ENCODE measurements around the gene RBM5.
A peak's percentile ranks its signal among the peaks of the same experiment; 100 is the strongest.

RBM5 gene

DNA sequence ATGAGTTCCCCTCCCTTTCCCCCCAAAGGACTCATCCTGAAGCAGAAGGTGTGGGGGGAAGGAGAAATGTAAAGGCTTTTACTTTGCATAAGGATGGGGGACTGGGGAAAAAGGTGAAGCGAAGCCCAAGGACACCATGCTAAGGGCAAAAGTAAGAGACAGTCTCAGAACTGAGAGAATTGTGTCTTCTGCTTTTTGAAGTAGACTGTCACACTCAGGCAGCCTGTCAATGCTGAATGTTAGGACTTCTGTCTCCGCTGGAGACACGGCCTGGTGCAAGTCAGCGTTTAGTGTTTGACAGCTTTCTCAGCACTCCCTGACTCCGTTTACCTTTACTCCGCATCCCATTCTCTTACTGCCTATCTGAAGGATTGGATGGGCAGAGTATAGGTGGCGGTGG, 13.8 kb downstream of the RBM5 start:
- no peak overlapping the region for H3K4me3 Mint-ChIP-seq
- H3K36me3 Mint-ChIP-seq, result peaks cover 30% of the 10 kb centered on the region
- H3K9me3 Mint-ChIP-seq, result no peaks in the 10 kb centered on the region
- H3K27ac Mint-ChIP-seq, result no peak overlapping the region
- H3K27me3 Mint-ChIP-seq, result no peaks in the 10 kb centered on the region
- DNase-seq (ENCODE audit: low spot score in 2 of 2) (no peak), ATAC-seq (ENCODE audit: low read depth) (no peak)
- no peaks in the 10 kb centered on the region for H3K4me1 Mint-ChIP-seq

DNA sequence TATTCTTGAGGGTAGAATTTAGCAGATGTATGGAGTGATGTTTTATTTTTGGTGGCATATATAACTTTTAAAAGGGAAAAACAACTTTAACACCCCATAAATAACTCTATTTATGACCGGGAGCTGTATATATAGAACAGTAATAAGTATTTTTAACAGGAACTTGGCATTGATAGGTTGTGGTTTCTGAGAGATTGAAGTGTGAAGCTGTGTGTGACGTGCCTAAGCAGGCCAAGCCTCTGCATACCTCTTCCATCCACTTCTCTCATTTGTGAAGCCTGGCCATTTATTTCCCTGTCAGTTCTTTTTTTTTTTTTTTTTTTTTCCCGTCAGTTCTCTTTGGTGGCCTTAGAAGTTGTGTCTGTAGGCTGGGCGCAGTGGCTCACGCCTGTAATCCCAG, 23.0 kb downstream of the RBM5 start:
- no peaks in the 10 kb centered on the region for H3K27me3 Mint-ChIP-seq
- H3K4me1 Mint-ChIP-seq, result no peaks in the 10 kb centered on the region
- no peak overlapping the region for H3K4me3 Mint-ChIP-seq
- ATAC-seq (ENCODE audit: low read depth) (no peak), DNase-seq (ENCODE audit: low spot score in 2 of 2) (no peak)
- peaks cover 45% of the 10 kb centered on the region for H3K36me3 Mint-ChIP-seq
- H3K9me3 Mint-ChIP-seq, result no peaks in the 10 kb centered on the region
- no peak overlapping the region for H3K27ac Mint-ChIP-seq

DNA sequence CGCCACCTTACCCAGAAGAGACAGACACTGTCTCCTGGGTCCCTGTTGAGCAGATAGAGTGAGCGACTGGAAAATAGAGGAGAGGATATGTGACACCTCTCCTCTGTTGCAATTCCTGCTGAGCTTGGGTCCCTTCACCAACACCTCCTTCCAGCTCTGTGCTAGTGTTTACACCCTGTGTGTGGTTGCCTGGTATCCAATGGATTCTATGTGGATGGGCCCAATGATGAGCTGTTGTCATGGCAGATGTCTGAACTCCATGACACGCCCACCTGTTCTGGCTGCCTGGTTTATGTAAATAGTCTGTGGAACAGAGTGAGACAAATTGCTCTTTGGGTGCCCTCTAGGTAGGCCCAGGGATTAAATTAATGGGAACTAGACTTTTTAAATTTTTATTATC, 23.7 kb downstream of the RBM5 start:
- peaks cover 40% of the 10 kb centered on the region for H3K36me3 Mint-ChIP-seq
- H3K4me3 Mint-ChIP-seq, result no peak overlapping the region
- H3K9me3 Mint-ChIP-seq, result no peaks in the 10 kb centered on the region
- no peak overlapping the region for H3K27ac Mint-ChIP-seq
- peak; percentile 37 for ATAC-seq (ENCODE audit: low read depth)
- no peaks in the 10 kb centered on the region for H3K27me3 Mint-ChIP-seq
- no peak for DNase-seq (ENCODE audit: low spot score in 2 of 2)
- no peaks in the 10 kb centered on the region for H3K4me1 Mint-ChIP-seq

DNA sequence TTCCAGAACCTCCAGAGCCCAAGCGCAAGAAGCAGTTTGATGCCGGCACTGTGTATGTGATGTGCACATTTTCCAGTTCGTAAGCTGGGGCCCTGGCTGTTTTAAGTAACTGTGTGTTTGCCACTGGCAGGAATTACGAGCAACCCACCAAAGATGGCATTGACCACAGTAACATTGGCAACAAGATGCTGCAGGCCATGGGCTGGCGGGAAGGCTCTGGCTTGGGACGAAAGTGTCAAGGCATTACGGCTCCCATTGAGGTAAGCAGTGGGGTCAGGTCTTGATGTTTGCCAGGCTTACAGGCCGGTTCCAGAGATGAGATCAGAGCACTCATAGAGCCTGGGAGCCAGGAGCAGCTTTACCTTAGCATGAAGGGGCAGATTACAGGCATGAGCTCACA, 28.4 kb downstream of the RBM5 start:
- DNase-seq (ENCODE audit: low spot score in 2 of 2), result no peak
- H3K4me1 Mint-ChIP-seq, result no peaks in the 10 kb centered on the region
- H3K27me3 Mint-ChIP-seq, result no peaks in the 10 kb centered on the region
- ATAC-seq (ENCODE audit: low read depth), result no peak
- peaks cover 37% of the 10 kb centered on the region for H3K36me3 Mint-ChIP-seq
- H3K9me3 Mint-ChIP-seq, result no peaks in the 10 kb centered on the region
- no peak overlapping the region for H3K4me3 Mint-ChIP-seq
- no peak overlapping the region for H3K27ac Mint-ChIP-seq

DNA sequence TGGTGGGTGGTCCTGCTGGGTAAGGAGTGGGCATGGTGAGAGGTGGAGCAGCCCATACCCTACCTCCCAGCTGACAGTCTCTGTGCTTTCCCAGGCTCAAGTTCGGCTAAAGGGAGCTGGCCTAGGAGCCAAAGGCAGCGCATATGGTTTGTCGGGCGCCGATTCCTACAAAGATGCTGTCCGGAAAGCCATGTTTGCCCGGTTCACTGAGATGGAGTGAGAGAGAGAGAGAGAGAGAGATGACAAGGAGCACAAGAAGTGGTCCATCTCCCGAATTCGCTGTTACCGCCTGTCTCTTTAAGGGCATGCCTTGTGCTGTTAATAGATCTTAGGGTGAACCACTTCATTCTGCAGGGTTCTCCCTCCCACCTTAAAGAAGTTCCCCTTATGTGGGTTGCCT, 29.5 kb downstream of the RBM5 start:
- ATAC-seq (ENCODE audit: low read depth), result no peak
- no peaks in the 10 kb centered on the region for H3K4me1 Mint-ChIP-seq
- H3K4me3 Mint-ChIP-seq, result no peak overlapping the region
- no peaks in the 10 kb centered on the region for H3K27me3 Mint-ChIP-seq
- peak overlapping the region; percentile 23 for H3K27ac Mint-ChIP-seq
- no peak for DNase-seq (ENCODE audit: low spot score in 2 of 2)
- no peaks in the 10 kb centered on the region for H3K9me3 Mint-ChIP-seq
- peaks cover 36% of the 10 kb centered on the region for H3K36me3 Mint-ChIP-seq

DNA sequence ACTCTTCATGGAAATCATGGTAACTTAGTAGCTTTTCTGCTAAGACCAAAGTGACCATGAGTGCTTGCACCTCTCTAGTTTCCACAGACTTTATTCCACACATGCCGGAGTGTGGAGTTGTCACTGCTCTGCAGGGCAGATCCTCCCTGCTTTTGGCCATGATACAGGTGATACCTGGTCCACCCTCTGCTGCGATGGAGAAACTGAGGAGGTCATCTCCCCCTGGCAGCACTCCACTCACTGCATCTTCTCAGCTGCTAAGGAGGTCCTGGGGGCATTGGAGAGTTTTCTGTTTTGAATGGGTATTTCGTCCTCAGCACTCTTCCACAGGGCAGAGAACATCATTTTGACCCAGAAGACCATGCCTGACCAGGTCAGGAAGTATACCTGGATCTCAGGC, 31.1 kb downstream of the RBM5 start:
- Mint-ChIP-seq H3K4me1 (no peaks in the 10 kb centered on the region), H3K4me3 (no peak overlapping the region), H3K27ac (no peak overlapping the region), H3K36me3 (peaks cover 26% of the 10 kb centered on the region), H3K27me3 (no peaks in the 10 kb centered on the region), H3K9me3 (no peaks in the 10 kb centered on the region)
- no peak for ATAC-seq (ENCODE audit: low read depth)
- DNase-seq (ENCODE audit: low spot score in 2 of 2), result no peak

DNA sequence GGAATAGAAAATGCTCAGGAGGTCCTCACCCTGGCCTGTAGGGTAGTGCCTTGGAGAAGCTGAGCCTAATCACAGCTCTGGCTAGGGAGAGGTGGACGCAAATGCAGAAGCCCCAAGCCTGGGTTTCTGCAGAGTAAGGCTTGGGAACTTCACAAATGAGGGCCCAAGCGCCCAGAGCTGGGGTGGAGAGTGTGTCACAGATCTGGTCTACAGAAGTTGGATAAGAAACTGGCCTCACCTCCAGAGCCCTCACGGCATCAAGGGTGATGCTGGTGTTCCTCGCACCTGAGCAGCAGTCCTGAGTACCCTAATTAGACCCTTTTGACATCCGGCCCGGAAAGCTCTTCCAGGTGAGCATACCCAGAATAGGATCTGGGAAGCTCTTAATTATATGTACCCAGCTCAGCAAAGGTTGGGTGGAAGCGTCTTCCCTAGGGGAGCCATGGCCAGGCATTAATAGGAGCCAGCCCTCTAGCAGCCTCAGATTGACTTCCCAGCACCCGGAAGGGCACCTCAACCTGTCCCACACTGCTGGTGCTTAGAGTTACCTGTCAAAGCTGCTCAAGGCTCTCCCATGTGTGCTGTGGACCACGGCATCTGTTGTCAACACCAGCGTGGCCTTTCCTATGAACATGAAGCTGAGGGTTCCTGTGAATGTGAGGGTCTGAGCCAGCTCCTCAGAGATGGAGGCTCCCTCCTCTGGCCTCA, 31.8 kb downstream of the RBM5 start:
- H3K27ac Mint-ChIP-seq, result no peak overlapping the region
- ATAC-seq (ENCODE audit: low read depth) (no peak), DNase-seq (ENCODE audit: low spot score in 2 of 2) (no peak)
- peaks cover 22% of the 10 kb centered on the region for H3K36me3 Mint-ChIP-seq
- H3K4me1 Mint-ChIP-seq, result no peaks in the 10 kb centered on the region
- H3K9me3 Mint-ChIP-seq, result no peaks in the 10 kb centered on the region
- no peaks in the 10 kb centered on the region for H3K27me3 Mint-ChIP-seq
- no peak overlapping the region for H3K4me3 Mint-ChIP-seq

DNA sequence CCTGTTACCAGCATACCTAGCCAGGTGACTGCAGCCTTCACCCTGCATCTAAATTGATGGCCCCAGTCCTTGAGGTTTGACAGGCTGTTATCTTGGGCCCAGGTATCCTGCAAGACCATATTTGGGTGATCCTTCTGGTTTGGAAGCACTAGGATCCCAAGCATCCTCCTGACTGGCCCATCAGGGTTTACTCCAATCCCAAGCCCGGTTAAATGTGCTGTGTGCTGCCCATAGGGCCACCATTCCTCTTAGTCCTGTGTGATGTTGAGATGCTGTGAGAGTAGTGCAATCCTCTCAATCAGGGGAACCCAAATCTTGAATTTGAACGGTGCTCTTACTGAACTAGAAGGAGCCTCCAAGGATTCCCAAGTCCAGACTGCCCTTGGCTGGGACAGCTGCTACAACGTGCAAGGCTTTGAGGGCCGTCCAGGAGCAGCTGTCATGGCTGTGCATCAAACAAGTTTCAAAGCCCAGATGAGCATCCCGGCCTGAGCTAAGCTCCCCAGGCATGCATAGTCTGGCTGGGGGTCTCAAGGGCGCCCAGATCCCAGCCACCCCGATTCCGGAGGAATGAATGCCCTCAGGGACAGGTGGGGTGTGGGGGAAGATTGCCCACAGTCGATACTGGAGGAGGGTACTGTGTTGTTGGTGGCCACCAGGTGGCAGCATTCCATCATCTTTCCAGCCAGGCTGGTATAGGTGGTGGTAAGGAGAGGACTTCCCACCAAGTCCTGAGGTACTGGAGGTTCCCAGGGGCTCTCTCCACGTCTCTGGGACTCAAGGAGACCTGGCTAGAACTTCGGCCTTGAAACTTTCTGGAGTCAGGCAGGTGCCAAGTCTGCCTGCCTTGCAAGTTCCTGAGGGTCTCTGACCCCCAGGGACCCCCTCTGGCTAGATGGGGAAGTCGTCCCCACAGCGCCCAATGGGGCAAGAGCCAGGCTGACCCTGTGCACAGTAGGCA, 32.6 kb downstream of the RBM5 start:
- ATAC-seq (ENCODE audit: low read depth) (peak; percentile 96), DNase-seq (ENCODE audit: low spot score in 2 of 2) (peak; percentile 62 to 73)
- H3K36me3 Mint-ChIP-seq, result peaks cover 16% of the 10 kb centered on the region
- H3K4me3 Mint-ChIP-seq, result no peak overlapping the region
- H3K4me1 Mint-ChIP-seq, result no peaks in the 10 kb centered on the region
- H3K27ac Mint-ChIP-seq, result no peak overlapping the region
- H3K9me3 Mint-ChIP-seq, result no peaks in the 10 kb centered on the region
- H3K27me3 Mint-ChIP-seq, result no peaks in the 10 kb centered on the region

DNA sequence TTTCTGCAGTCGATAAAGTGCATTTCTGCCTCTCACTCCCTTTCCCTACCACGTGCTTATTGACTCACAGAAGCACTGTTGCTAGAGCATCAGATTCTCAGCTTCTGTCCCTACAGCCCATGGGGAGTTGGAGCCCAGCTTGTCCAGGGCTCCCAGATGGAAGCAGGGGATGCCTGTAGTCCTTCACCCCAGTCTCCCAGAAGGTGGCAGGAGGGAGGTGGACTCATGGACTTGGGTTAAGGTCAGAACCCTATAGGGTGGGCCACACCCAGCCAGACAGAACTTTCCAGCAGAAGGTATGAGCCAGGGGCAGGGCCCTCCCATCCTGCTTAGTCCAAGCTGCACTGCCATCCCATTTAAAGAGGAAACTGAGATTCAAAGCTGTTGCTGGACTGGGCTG, 33.4 kb downstream of the RBM5 start:
- DNase-seq (ENCODE audit: low spot score in 2 of 2), result no peak
- no peak for ATAC-seq (ENCODE audit: low read depth)

DNA sequence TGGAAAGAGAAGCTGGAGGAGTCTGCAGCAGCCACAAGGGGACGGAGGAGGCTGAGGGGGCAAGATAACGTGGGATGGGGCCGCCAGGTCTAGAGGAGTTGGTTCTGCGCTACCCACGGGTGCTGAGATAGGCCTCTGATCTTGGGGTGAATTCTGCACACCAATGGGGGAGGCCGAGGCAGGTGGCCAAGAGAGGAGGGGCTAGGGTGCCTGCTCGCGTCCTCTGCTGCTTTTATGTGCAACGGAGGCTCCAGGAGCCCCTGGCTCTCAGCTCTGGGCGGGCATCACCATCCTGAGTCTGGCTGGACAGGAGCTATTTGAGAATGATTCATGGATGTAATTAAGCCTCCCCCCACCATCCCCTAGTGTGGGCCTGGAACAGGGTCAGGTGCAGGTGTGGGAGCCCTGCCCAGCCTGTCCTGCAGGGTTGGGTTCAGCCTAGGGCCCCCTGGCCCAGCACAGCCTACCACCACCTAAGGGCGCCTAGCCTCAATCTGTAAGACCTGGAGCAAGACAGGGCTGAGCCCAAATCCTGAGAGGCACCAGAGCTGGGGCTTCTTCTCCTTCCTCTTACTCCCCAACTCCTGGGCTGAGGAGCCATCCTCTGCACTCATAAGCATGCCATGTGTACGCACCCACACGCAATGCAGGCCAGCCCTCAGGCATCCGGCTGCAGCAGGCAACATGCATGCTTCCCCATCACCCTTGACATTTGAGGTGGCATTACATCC, 34.1 kb downstream of the RBM5 start:
- H3K9me3 Mint-ChIP-seq, result no peaks in the 10 kb centered on the region
- DNase-seq (ENCODE audit: low spot score in 2 of 2) (no peak), ATAC-seq (ENCODE audit: low read depth) (no peak)
- peaks cover 10% of the 10 kb centered on the region for H3K36me3 Mint-ChIP-seq
- H3K27ac Mint-ChIP-seq, result no peak overlapping the region
- no peaks in the 10 kb centered on the region for H3K27me3 Mint-ChIP-seq
- no peak overlapping the region for H3K4me3 Mint-ChIP-seq
- no peaks in the 10 kb centered on the region for H3K4me1 Mint-ChIP-seq

More for the DNA sequence above, 33.4 kb downstream of the RBM5 start:
- Mint-ChIP-seq H3K27ac (no peak overlapping the region), H3K4me3 (no peak overlapping the region), H3K36me3 (peaks cover 11% of the 10 kb centered on the region), H3K27me3 (no peaks in the 10 kb centered on the region), H3K4me1 (no peaks in the 10 kb centered on the region), H3K9me3 (no peaks in the 10 kb centered on the region)

DNA sequence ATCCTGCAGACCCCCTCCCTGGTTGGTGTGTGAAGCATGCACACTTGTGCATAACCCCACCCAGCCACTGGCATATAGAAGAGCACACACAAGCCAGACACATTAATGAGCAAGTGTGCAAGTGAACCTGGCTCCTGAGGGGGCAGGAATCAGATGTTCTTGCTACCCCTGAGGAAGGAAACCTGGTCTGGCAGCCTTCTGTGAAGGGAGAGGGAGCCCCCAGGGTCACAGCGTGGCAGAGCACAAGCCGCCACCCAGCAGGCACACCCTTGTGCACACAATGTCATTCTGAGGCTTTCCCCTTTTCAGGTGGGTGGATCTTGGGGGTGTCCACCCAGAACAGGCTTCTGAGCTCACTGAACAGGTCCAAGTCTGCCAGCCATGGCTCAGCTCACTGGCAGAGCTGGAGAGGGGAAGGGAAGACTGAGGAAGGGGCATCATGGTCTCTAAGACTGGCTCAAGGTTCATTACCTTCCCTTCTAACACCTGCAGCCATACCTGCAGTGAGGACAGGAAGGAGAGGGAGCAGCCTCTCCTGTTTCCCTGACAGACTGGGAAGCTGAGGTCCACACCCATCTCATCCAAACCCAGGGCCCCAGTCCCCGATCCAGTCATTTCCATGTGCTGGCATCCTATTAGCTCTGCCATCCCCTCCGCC, 34.8 kb downstream of the RBM5 start:
- Mint-ChIP-seq H3K27ac (no peak overlapping the region), H3K36me3 (peaks cover 3% of the 10 kb centered on the region), H3K27me3 (no peaks in the 10 kb centered on the region)

DNA sequence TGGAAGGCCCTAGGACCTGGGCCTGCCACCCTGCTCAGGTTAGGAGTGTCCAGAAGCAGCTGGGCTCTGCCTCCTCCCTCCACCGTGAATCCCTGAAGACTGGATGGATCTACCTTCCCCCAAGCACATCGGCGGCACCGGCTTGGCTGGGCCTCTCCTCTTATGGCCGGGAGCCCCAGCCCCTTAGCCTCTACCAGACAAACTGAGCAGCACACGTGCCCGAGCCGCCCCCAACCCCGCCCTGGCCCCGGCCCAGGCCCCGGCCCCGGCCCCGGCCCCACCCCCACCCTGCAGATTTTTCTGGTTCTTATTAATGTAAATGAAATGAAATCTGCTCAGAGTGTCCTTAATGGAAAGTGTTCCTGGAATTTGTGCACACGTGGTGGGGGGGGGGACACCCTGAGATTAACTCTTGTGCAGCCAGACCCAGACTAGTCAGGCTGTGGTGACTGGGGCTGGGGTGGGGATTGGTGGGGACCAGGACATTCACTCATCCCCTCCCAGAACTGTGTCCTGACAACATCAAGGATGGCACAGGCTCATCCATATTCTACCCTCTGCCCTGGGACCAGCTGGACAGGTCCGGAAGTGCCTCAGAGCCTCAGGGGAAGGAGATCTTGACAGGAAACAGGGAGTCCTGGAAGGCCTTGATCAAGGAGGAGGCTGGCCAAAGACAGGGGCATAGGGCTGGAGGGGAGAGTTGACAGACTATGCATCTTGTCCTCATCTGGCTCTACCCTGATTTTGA, 35.5 kb downstream of the RBM5 start:
- Mint-ChIP-seq H3K36me3 (peaks cover 2% of the 10 kb centered on the region), H3K4me1 (no peaks in the 10 kb centered on the region), H3K9me3 (no peaks in the 10 kb centered on the region), H3K27ac (no peak overlapping the region), H3K4me3 (no peak overlapping the region), H3K27me3 (no peaks in the 10 kb centered on the region)
- DNase-seq (ENCODE audit: low spot score in 2 of 2), result no peak
- no peak for ATAC-seq (ENCODE audit: low read depth)

More for the DNA sequence above, 34.8 kb downstream of the RBM5 start:
- Mint-ChIP-seq H3K9me3 (no peaks in the 10 kb centered on the region), H3K4me1 (no peaks in the 10 kb centered on the region), H3K4me3 (no peak overlapping the region)
- no peak for DNase-seq (ENCODE audit: low spot score in 2 of 2)
- no peak for ATAC-seq (ENCODE audit: low read depth)

DNA sequence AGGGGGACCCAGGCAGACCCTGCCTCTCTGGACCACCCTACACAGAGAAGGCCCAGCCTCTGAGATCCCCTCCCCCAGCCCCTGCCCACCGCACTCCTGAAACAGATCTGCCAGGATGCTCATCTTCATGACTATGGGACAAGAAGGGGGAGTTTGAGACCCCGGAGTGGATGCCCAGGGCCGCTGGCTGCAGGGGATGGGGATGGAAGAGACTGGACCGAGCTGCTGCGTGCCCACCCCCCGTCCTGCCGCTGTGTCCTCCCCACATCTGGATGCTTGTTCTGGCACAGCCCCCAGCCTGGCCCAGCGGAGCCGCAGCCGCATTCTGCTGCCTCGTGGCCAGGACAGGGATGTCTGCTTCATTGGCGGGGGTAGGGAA, 36.1 kb downstream of the RBM5 start:
- no peaks in the 10 kb centered on the region for H3K27me3 Mint-ChIP-seq
- H3K4me3 Mint-ChIP-seq, result no peak overlapping the region
- H3K36me3 Mint-ChIP-seq, result peaks cover 2% of the 10 kb centered on the region
- no peak for DNase-seq (ENCODE audit: low spot score in 2 of 2)
- no peak overlapping the region for H3K27ac Mint-ChIP-seq
- H3K9me3 Mint-ChIP-seq, result no peaks in the 10 kb centered on the region
- H3K4me1 Mint-ChIP-seq, result no peaks in the 10 kb centered on the region
- ATAC-seq (ENCODE audit: low read depth), result no peak

Data from memory B cell (primary cell).